Hepatocyte (in vitro differentiated cells): ENCODE measurements around the gene RASGRF2. TPM values are rescaled to one million over a fixed set of nuclear protein-coding genes. Genes with fewer than 3 reads are reported as not detected.
A peak's percentile ranks its signal among the peaks of the same experiment; 100 is the strongest.

Experiments
- DNase-seq: peaks from one replicate; pipeline ENCODE4 v3.0.0-alpha.2; 2016; ENCODE audit warnings: low spot score
- H2AFZ ChIP-seq: fragments of 200-600 bp; sonication (generic); 2 replicates; pipeline ENCODE4 v1.6.0; 2016; ENCODE audit warnings: antibody characterized with exemption, mild to moderate bottlenecking
- H3K27ac ChIP-seq: fragments of 200-600 bp; sonication (generic); 2 replicates; pipeline ENCODE4 v1.5.1; 2016; ENCODE audit warnings: mild to moderate bottlenecking
- H3K27me3 ChIP-seq: fragments of 200-600 bp; sonication (generic); 2 replicates; pipeline ENCODE4 v1.6.1; 2016
- H3K36me3 ChIP-seq: fragments of 200-600 bp; sonication (generic); replicated peaks from 2 replicates; pipeline ENCODE4 v1.5.1; 2016; ENCODE audit warnings: low read depth; ENCODE audit not compliant: insufficient read depth
- H3K4me1 ChIP-seq: fragments of 200-600 bp; sonication (generic); 2 replicates; pipeline ENCODE4 v1.5.1; 2016; ENCODE audit warnings: mild to moderate bottlenecking, moderate library complexity; ENCODE audit not compliant: insufficient read depth
- H3K4me2 ChIP-seq: fragments of 200-600 bp; sonication (generic); 2 replicates; pipeline ENCODE4 v1.6.0; 2016
- H3K4me3 ChIP-seq: fragments of 200-600 bp; sonication (generic); 2 replicates; pipeline ENCODE4 v1.5.1; 2016; ENCODE audit warnings: mild to moderate bottlenecking
- H3K79me2 ChIP-seq: fragments of 200-600 bp; sonication (generic); 2 replicates; pipeline ENCODE4 v1.6.0; 2017; ENCODE audit warnings: mild to moderate bottlenecking
- H3K9me2 ChIP-seq: fragments of 200-600 bp; sonication (generic); replicated peaks from 2 replicates; pipeline ENCODE4 v1.6.0; 2017; ENCODE audit warnings: mild to moderate bottlenecking; ENCODE audit not compliant: insufficient read depth
- H3K9me3 ChIP-seq: fragments of 200-600 bp; sonication (generic); 2 replicates; pipeline ENCODE4 v1.5.1; 2016; ENCODE audit warnings: low read depth, mild to moderate bottlenecking
- H4K20me1 ChIP-seq: fragments of 200-600 bp; sonication (generic); 2 replicates; pipeline ENCODE4 v1.6.0; 2016; ENCODE audit warnings: mild to moderate bottlenecking; ENCODE audit not compliant: insufficient read depth, poor library complexity, severe bottlenecking
- EZH2 ChIP-seq: fragments of 200-600 bp; sonication (generic); IDR thresholded peaks from 2 replicates; pipeline ENCODE4 v1.6.1; 2016; ENCODE audit warnings: antibody characterized with exemption, mild to moderate bottlenecking, borderline replicate concordance
- EZH2phosphoT487 ChIP-seq: fragments of 200-600 bp; sonication (generic); IDR thresholded peaks from one replicate; pipeline ENCODE4 v1.6.1; 2018; ENCODE audit warnings: antibody characterized with exemption, mild to moderate bottlenecking, low read depth, moderate library complexity; ENCODE audit not compliant: unreplicated experiment, severe bottlenecking
- whole genome bisulfite sequencing: methylation state at CpG from one replicate; pipeline ENCODE4 v1.1.6; 2016; ENCODE audit warnings: low lambda C conversion rate; ENCODE audit errors: missing lambda C conversion rate; 5-methylcytosine and 5-hydroxymethylcytosine counted together
- polyA plus RNA-seq: library from polyadenylated mRNA; unstranded; fragments of >200 nt; fragmentation: Nextera tagmentation; extraction: Ambion mirVana; gene quantifications from 2 replicates; pipeline ENCODE4 v1.2.1, GENCODE V29; 2016
- total RNA-seq: library from RNA; depleted of rRNA; stranded (reverse); fragments of >200 nt; gene quantifications from 2 replicates; pipeline ENCODE4 v1.2.3, GENCODE V29; 2014
- TF ChIP-seq, protein P1 (sequence below): fragments of 200-600 bp; sonication (generic); IDR thresholded peaks from 2 replicates; pipeline ENCODE4 v1.5.1; 2016; ENCODE audit warnings: antibody characterized with exemption, mild to moderate bottlenecking; ENCODE audit not compliant: poor library complexity

RASGRF2 gene
- total and polyA plus RNA-seq, 2 experiments from 2014 or later = 2.0 to 3.3 TPM

- no peaks in the 10 kb centered on the region for H3K9me3 ChIP-seq
- no peak overlapping the region for H2AFZ ChIP-seq
- H3K4me1 ChIP-seq = no peaks in the 10 kb centered on the region
- WGBS = 90% methylated on average over 9 of the region's 9 CpGs
- no peaks in the 10 kb centered on the region for H4K20me1 ChIP-seq
- H3K27ac ChIP-seq = no peak overlapping the region
- TF ChIP-seq EZH2 (no peak), EZH2phosphoT487 (no peak)
- TF ChIP-seq, protein P1, sequence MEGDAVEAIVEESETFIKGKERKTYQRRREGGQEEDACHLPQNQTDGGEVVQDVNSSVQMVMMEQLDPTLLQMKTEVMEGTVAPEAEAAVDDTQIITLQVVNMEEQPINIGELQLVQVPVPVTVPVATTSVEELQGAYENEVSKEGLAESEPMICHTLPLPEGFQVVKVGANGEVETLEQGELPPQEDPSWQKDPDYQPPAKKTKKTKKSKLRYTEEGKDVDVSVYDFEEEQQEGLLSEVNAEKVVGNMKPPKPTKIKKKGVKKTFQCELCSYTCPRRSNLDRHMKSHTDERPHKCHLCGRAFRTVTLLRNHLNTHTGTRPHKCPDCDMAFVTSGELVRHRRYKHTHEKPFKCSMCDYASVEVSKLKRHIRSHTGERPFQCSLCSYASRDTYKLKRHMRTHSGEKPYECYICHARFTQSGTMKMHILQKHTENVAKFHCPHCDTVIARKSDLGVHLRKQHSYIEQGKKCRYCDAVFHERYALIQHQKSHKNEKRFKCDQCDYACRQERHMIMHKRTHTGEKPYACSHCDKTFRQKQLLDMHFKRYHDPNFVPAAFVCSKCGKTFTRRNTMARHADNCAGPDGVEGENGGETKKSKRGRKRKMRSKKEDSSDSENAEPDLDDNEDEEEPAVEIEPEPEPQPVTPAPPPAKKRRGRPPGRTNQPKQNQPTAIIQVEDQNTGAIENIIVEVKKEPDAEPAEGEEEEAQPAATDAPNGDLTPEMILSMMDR = no peak
- no peaks in the 10 kb centered on the region for H3K36me3 ChIP-seq
- DNase-seq = no peak
- no peaks in the 10 kb centered on the region for H3K9me2 ChIP-seq
- no peaks in the 10 kb centered on the region for H3K79me2 ChIP-seq
- H3K4me3 ChIP-seq = no peak overlapping the region
- no peaks in the 10 kb centered on the region for H3K27me3 ChIP-seq
- no peak overlapping the region for H3K4me2 ChIP-seq
Measured at GRCh38 chr5:81191726-81192372, 231.7 kb downstream of the RASGRF2 start.

DNA sequence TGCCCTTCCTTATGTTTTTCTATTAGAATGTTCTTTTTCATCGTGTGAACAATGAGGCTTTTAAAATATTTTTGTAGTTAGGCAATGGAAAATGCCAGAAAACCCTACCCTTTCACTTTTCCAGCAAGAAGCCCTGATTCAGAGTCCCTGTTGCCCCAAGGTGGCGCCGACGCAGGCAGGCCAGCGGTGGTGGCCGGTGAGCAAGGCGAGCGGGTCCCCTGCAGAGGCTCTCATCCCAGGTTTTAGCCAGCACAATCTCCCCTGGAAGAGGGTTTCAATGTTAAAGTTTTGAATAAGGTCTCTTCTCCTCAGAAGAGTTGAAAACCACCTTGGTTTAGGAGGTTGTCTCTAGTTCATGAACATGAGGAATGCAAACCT is 232.2 kb downstream of the RASGRF2 start:
- Histone ChIP-seq H3K27me3 (no peaks in the 10 kb centered on the region), H3K4me1 (no peaks in the 10 kb centered on the region), H3K9me2 (no peaks in the 10 kb centered on the region), H3K4me3 (no peak overlapping the region), H3K4me2 (no peak overlapping the region), H3K36me3 (no peaks in the 10 kb centered on the region), H3K27ac (no peak overlapping the region), H3K79me2 (no peaks in the 10 kb centered on the region), H3K9me3 (no peaks in the 10 kb centered on the region), H2AFZ (no peak overlapping the region), H4K20me1 (no peaks in the 10 kb centered on the region)
- DNase-seq = no peak
- 74% methylated on average over 8 of the region's 8 CpGs for WGBS
- TF ChIP-seq, protein P1 = no peak
- TF ChIP-seq EZH2 = no peak
- no peak for TF ChIP-seq EZH2phosphoT487

GRCh38 chr5:81194633-81195334 is 234.6 kb downstream of the RASGRF2 start:
- WGBS = 30% methylated on average over 31 of the region's 31 CpGs
- H3K79me2 ChIP-seq = no peaks in the 10 kb centered on the region
- peak; percentile 88 for DNase-seq
- no peaks in the 10 kb centered on the region for H3K36me3 ChIP-seq
- no peak overlapping the region for H3K4me3 ChIP-seq
- H2AFZ ChIP-seq = peak overlapping the region; percentile 57
- no peaks in the 10 kb centered on the region for H3K4me1 ChIP-seq
- no peaks in the 10 kb centered on the region for H4K20me1 ChIP-seq
- H3K9me3 ChIP-seq = no peaks in the 10 kb centered on the region
- H3K9me2 ChIP-seq = no peaks in the 10 kb centered on the region
- TF ChIP-seq, protein P1 = peak; percentile 96
- no peak for TF ChIP-seq EZH2phosphoT487
- TF ChIP-seq EZH2 = no peak
- peak overlapping the region; percentile 61 for H3K4me2 ChIP-seq
- no peak overlapping the region for H3K27ac ChIP-seq
- H3K27me3 ChIP-seq = no peaks in the 10 kb centered on the region
